Measurements from ENCODE around the gene ZBED1. TPM values are rescaled to one million over a fixed set of nuclear protein-coding genes. Genes with fewer than 3 reads are reported as not detected.

Gene ZBED1
- total and polyA plus RNA-seq, 9 of the 15 experiments (the other 6 are each of a cell fraction or from before 2014, with no cell fraction given): 0.61 to 27.6 (median 13.9) TPM

- TF ChIP-seq NONO (IDR thresholded peaks at IDR 0.05; ENCODE audit: low read depth in 2 of 2, low read length in 1 of 2): 0 out of 4 replicates have a peak, but pooled peaks of 1 of the 2 experiments have one; percentile 30
- TF ChIP-seq KLF13 (tag; IDR thresholded peaks at IDR 0.05; ENCODE audit: borderline replicate concordance, low read depth): no peak
- no peak for TF ChIP-seq ZFPM2 (CRISPR knock-in tag; IDR thresholded peaks at IDR 0.05)
- peak; percentile 46; the same call in 1 of the 2 replicates for TF ChIP-seq RBFOX2 (IDR thresholded peaks at IDR 0.05; ENCODE audit: low read depth, low read length)
- TF ChIP-seq ZNF668 (CRISPR knock-in tag; IDR thresholded peaks at IDR 0.05): no peak
- TF ChIP-seq ZBTB7A (IDR thresholded peaks at IDR 0.05; ENCODE audit: borderline replicate concordance, control insufficient read depth, low read depth, low read length): peak; percentile 55
- peak; percentile 38; the same call in 1 of the 2 replicates for TF ChIP-seq ELF1 (tag; IDR thresholded peaks at IDR 0.05)
- peak; percentile 56 for TF ChIP-seq GABPA (tag; conservative IDR thresholded peaks at IDR 0.05; ENCODE audit: low read depth)
- TF ChIP-seq, protein P1, sequence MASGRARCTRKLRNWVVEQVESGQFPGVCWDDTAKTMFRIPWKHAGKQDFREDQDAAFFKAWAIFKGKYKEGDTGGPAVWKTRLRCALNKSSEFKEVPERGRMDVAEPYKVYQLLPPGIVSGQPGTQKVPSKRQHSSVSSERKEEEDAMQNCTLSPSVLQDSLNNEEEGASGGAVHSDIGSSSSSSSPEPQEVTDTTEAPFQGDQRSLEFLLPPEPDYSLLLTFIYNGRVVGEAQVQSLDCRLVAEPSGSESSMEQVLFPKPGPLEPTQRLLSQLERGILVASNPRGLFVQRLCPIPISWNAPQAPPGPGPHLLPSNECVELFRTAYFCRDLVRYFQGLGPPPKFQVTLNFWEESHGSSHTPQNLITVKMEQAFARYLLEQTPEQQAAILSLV (tag; IDR thresholded peaks at IDR 0.05): no peak
- TF ChIP-seq, protein P2, sequence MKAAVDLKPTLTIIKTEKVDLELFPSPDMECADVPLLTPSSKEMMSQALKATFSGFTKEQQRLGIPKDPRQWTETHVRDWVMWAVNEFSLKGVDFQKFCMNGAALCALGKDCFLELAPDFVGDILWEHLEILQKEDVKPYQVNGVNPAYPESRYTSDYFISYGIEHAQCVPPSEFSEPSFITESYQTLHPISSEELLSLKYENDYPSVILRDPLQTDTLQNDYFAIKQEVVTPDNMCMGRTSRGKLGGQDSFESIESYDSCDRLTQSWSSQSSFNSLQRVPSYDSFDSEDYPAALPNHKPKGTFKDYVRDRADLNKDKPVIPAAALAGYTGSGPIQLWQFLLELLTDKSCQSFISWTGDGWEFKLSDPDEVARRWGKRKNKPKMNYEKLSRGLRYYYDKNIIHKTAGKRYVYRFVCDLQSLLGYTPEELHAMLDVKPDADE (conservative IDR thresholded peaks at IDR 0.05; ENCODE audit: control insufficient read depth, low read depth, low read length): peak; percentile 52; the same call in 1 of the 2 replicates
- no peak for TF ChIP-seq NFIC (IDR thresholded peaks at IDR 0.05)
- TF ChIP-seq YY1 (IDR thresholded peaks at IDR 0.05; ENCODE audit: borderline replicate concordance in 1 of 3, control insufficient read depth in 1 of 3, extremely low read depth in 1 of 3, insufficient read depth in 3 of 3, insufficient read length in 1 of 3, insufficient replicate concordance in 2 of 3, low read depth in 1 of 3, low read length in 2 of 3): peak; percentile 28 to 89 (median 78)
- 0 out of 2 replicates have a peak, but pooled peaks have one; percentile 14 for TF ChIP-seq RB1 (IDR thresholded peaks at IDR 0.05; ENCODE audit: low read depth)
- TF ChIP-seq CXXC5 (CRISPR knock-in tag; IDR thresholded peaks at IDR 0.05): peak; percentile 23; the same call in 1 of the 2 replicates
- TF ChIP-seq PHF8 (IDR thresholded peaks at IDR 0.05; ENCODE audit: borderline replicate concordance, low read length): peak; percentile 67; the same call in 1 of the 2 replicates
- peak; percentile 73 for TF ChIP-seq POLR2G (IDR thresholded peaks at IDR 0.05; ENCODE audit: low read depth, low read length)
- TF ChIP-seq, protein P3, sequence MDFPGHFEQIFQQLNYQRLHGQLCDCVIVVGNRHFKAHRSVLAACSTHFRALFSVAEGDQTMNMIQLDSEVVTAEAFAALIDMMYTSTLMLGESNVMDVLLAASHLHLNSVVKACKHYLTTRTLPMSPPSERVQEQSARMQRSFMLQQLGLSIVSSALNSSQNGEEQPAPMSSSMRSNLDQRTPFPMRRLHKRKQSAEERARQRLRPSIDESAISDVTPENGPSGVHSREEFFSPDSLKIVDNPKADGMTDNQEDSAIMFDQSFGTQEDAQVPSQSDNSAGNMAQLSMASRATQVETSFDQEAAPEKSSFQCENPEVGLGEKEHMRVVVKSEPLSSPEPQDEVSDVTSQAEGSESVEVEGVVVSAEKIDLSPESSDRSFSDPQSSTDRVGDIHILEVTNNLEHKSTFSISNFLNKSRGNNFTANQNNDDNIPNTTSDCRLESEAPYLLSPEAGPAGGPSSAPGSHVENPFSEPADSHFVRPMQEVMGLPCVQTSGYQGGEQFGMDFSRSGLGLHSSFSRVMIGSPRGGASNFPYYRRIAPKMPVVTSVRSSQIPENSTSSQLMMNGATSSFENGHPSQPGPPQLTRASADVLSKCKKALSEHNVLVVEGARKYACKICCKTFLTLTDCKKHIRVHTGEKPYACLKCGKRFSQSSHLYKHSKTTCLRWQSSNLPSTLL (IDR thresholded peaks at IDR 0.05): no peak
These were observed at the start of gene ZBED1, which contains the start of gene DHRSX (continued) for GRCh38 chrX:2500803-2501558.
